Measurements from ENCODE around the gene BBLN. TPM values are rescaled to one million over a fixed set of nuclear protein-coding genes. Genes with fewer than 3 reads are reported as not detected.
"Not testable (repeated sequence)": the region's sequence is repeated elsewhere in the genome, so short reads cannot be mapped to it uniquely, and the experiment has no call there.

Gene BBLN
- total RNA-seq (2014; rRNA removed; shearing (Covaris generic); ENCODE audit: low replicate concordance) = 154 and 209 TPM in 2 replicates

GRCh38 chr9:128159784-128160602 lies at the start of gene BBLN:
Gene BBLN (plus strand): TSS chr9:128160265. CDS start chr9:128160408, 143 bp downstream.
- Histone ChIP-seq H3K79me2 (ENCODE audit: low read length) (peaks cover 14% of the 10 kb centered on the region), H3K27me3 (ENCODE audit: low read length) (no peaks in the 10 kb centered on the region), H4K20me1 (ENCODE audit: insufficient read depth, low read depth, low read length) (no peaks in the 10 kb centered on the region), H3K9ac (ENCODE audit: low read length) (peak within 1 kb of the TSS; percentile 100), H2AFZ (ENCODE audit: low read length) (peak within 1 kb of the TSS; percentile 94), H3K9me2 (replicated peaks; ENCODE audit: insufficient read depth, low read length) (no peaks in the 10 kb centered on the region), H3K27ac (ENCODE audit: low read length) (no peak within 1 kb of the TSS), H3K4me3 (ENCODE audit: low read length) (peak within 1 kb of the TSS; percentile 99), H3K4me2 (ENCODE audit: low read depth, low read length, poor library complexity, severe bottlenecking) (peak within 1 kb of the TSS; percentile 100), H3K4me1 (ENCODE audit: low read length) (peaks cover 13% of the 10 kb centered on the region), H3K36me3 (ENCODE audit: insufficient read depth, low read length) (no peaks in the 10 kb centered on the region), H3K9me3 (ENCODE audit: low read length) (no peaks in the 10 kb centered on the region)
- peak; percentile 97 for DNase-seq

- H3K4me2 ChIP-seq (ENCODE audit: low read depth, low read length, poor library complexity, severe bottlenecking); H3K9ac ChIP-seq (ENCODE audit: low read length); DNase-seq; H3K4me3 ChIP-seq (ENCODE audit: low read length); H2AFZ ChIP-seq (ENCODE audit: low read length); H4K20me1 ChIP-seq (ENCODE audit: insufficient read depth, low read depth, low read length); H3K79me2 ChIP-seq (ENCODE audit: low read length); H3K9me2 ChIP-seq (replicated peaks; ENCODE audit: insufficient read depth, low read length); H3K4me1 ChIP-seq (ENCODE audit: low read length); H3K27me3 ChIP-seq (ENCODE audit: low read length); H3K27ac ChIP-seq (ENCODE audit: low read length); H3K9me3 ChIP-seq (ENCODE audit: low read length): not testable (repeated sequence)
- H3K36me3 ChIP-seq (ENCODE audit: insufficient read depth, low read length) = peaks cover 21% of the 10 kb centered on the region
These were observed 48.3 kb upstream of the BBLN start for GRCh38 chr9:128111726-128112125.

GRCh38 chr9:128113526-128114325 lies 46.3 kb upstream of the BBLN start:
- no peak overlapping the region for H3K27ac ChIP-seq (ENCODE audit: low read length)

GRCh38 chr9:128114326-128115186 lies 45.5 kb upstream of the BBLN start:
- peak; percentile 38 for DNase-seq
- Histone ChIP-seq H4K20me1 (ENCODE audit: insufficient read depth, low read depth, low read length) (no peaks in the 10 kb centered on the region), H3K27ac (ENCODE audit: low read length) (no peak overlapping the region), H3K4me3 (ENCODE audit: low read length) (no peak overlapping the region), H3K27me3 (ENCODE audit: low read length) (no peaks in the 10 kb centered on the region), H3K4me1 (ENCODE audit: low read length) (0 out of 2 replicates have a peak, but pooled peaks cover 2% of the 10 kb centered on the region), H3K9ac (ENCODE audit: low read length) (no peak overlapping the region), H3K36me3 (ENCODE audit: insufficient read depth, low read length) (peaks cover 13% of the 10 kb centered on the region), H3K79me2 (ENCODE audit: low read length) (no peaks in the 10 kb centered on the region), H3K9me3 (ENCODE audit: low read length) (no peaks in the 10 kb centered on the region), H3K4me2 (ENCODE audit: low read depth, low read length, poor library complexity, severe bottlenecking) (no peak overlapping the region), H3K9me2 (replicated peaks; ENCODE audit: insufficient read depth, low read length) (no peaks in the 10 kb centered on the region), H2AFZ (ENCODE audit: low read length) (no peak overlapping the region)

More at GRCh38 chr9:128113526-128114325, 46.3 kb upstream of the BBLN start:
- Histone ChIP-seq H3K9me2 (replicated peaks; ENCODE audit: insufficient read depth, low read length) (no peaks in the 10 kb centered on the region), H3K9me3 (ENCODE audit: low read length) (no peaks in the 10 kb centered on the region), H3K36me3 (ENCODE audit: insufficient read depth, low read length) (peaks cover 17% of the 10 kb centered on the region), H3K4me3 (ENCODE audit: low read length) (no peak overlapping the region), H3K4me1 (ENCODE audit: low read length) (0 out of 2 replicates have a peak, but pooled peaks cover 2% of the 10 kb centered on the region), H3K27me3 (ENCODE audit: low read length) (no peaks in the 10 kb centered on the region), H2AFZ (ENCODE audit: low read length) (no peak overlapping the region), H3K9ac (ENCODE audit: low read length) (no peak overlapping the region), H3K79me2 (ENCODE audit: low read length) (no peaks in the 10 kb centered on the region), H3K4me2 (ENCODE audit: low read depth, low read length, poor library complexity, severe bottlenecking) (no peak overlapping the region), H4K20me1 (ENCODE audit: insufficient read depth, low read depth, low read length) (no peaks in the 10 kb centered on the region)
- DNase-seq = peak; percentile 44

- H2AFZ ChIP-seq (ENCODE audit: low read length) = no peak overlapping the region
- H3K4me2 ChIP-seq (ENCODE audit: low read depth, low read length, poor library complexity, severe bottlenecking) = no peak overlapping the region
- H3K36me3 ChIP-seq (ENCODE audit: insufficient read depth, low read length) = peaks cover 13% of the 10 kb centered on the region
- H4K20me1 ChIP-seq (ENCODE audit: insufficient read depth, low read depth, low read length) = no peaks in the 10 kb centered on the region
- no peaks in the 10 kb centered on the region for H3K9me2 ChIP-seq (replicated peaks; ENCODE audit: insufficient read depth, low read length)
- no peak overlapping the region for H3K4me3 ChIP-seq (ENCODE audit: low read length)
- H3K27ac ChIP-seq (ENCODE audit: low read length) = no peak overlapping the region
- H3K79me2 ChIP-seq (ENCODE audit: low read length) = no peaks in the 10 kb centered on the region
- H3K27me3 ChIP-seq (ENCODE audit: low read length) = no peaks in the 10 kb centered on the region
- 0 out of 2 replicates have a peak, but pooled peaks cover 2% of the 10 kb centered on the region for H3K4me1 ChIP-seq (ENCODE audit: low read length)
- DNase-seq = no peak
- H3K9ac ChIP-seq (ENCODE audit: low read length) = no peak overlapping the region
- H3K9me3 ChIP-seq (ENCODE audit: low read length) = no peaks in the 10 kb centered on the region
These were observed 44.6 kb upstream of the BBLN start for GRCh38 chr9:128115187-128116103.

GRCh38 chr9:128116104-128117083 lies 43.7 kb upstream of the BBLN start:
- peaks cover 13% of the 10 kb centered on the region for H3K36me3 ChIP-seq (ENCODE audit: insufficient read depth, low read length)
- no peak for DNase-seq
- no peaks in the 10 kb centered on the region for H3K79me2 ChIP-seq (ENCODE audit: low read length)
- H3K9me2 ChIP-seq (replicated peaks; ENCODE audit: insufficient read depth, low read length) = no peaks in the 10 kb centered on the region
- no peak overlapping the region for H3K9ac ChIP-seq (ENCODE audit: low read length)
- H2AFZ ChIP-seq (ENCODE audit: low read length) = no peak overlapping the region
- no peak overlapping the region for H3K4me3 ChIP-seq (ENCODE audit: low read length)
- H3K27ac ChIP-seq (ENCODE audit: low read length) = no peak overlapping the region
- 0 out of 2 replicates have a peak, but pooled peaks cover 2% of the 10 kb centered on the region for H3K4me1 ChIP-seq (ENCODE audit: low read length)
- no peaks in the 10 kb centered on the region for H4K20me1 ChIP-seq (ENCODE audit: insufficient read depth, low read depth, low read length)
- no peaks in the 10 kb centered on the region for H3K27me3 ChIP-seq (ENCODE audit: low read length)
- no peak overlapping the region for H3K4me2 ChIP-seq (ENCODE audit: low read depth, low read length, poor library complexity, severe bottlenecking)
- no peaks in the 10 kb centered on the region for H3K9me3 ChIP-seq (ENCODE audit: low read length)
